H1 (cell line): ENCODE results near the gene ZNF699. TPM values are rescaled to one million over a fixed set of nuclear protein-coding genes. Genes with fewer than 3 reads are reported as not detected.
"Not testable (repeated sequence)": the region's sequence is repeated elsewhere in the genome, so short reads cannot be mapped to it uniquely, and the experiment has no call there.

Experiments used
- CTCF ChIA-PET: fragments of 300-600 bp; sonication (Branson Sonifier 250); formaldehyde crosslinking; loops from one replicate; lab custom pipeline; 2021; ENCODE audit not compliant: partially characterized antibody; lab: Charles Lee
- POLR2A ChIA-PET: fragments of 300-600 bp; sonication (Branson Sonifier 250); formaldehyde crosslinking; loops from one replicate; lab custom pipeline; 2021; ENCODE audit warnings: inconsistent platforms; ENCODE audit not compliant: partially characterized antibody; lab: Charles Lee
- DNase-seq, 2 experiments: peaks; one replicate each; pipeline versions ENCODE4 v3.0.0 to v3.0.0-alpha.2; 2010 to 2022; ENCODE audit warnings: low spot score in 2 of 2, low read depth in 1 of 2, mixed read lengths in 1 of 2
- FAIRE-seq: peaks from 2 replicates; lab custom pipeline; 2011; peaks lifted over from hg19 to GRCh38; lab: Jason Lieb, UNC
- H2AFZ ChIP-seq: 2 replicates; pipeline ENCODE4 v1.8.1; 2012; ENCODE audit warnings: low read length, inconsistent platforms
- H2AK5ac ChIP-seq: 2 replicates; pipeline ENCODE4 v1.6.1; 2013; ENCODE audit warnings: low read depth, low read length
- H2BK120ac ChIP-seq: replicated peaks from 2 replicates; pipeline ENCODE3; 2013; ENCODE audit warnings: low read depth, low read length, inconsistent platforms
- H2BK12ac ChIP-seq: 2 replicates; pipeline ENCODE4 v1.6.1; 2013; ENCODE audit warnings: low read depth, low read length
- H2BK15ac ChIP-seq: 2 replicates; pipeline ENCODE4 v1.6.1; 2013; ENCODE audit warnings: low read length
- H2BK20ac ChIP-seq: 2 replicates; pipeline ENCODE4 v1.6.1; 2013; ENCODE audit warnings: low read length
- H2BK5ac ChIP-seq: 2 replicates; pipeline ENCODE4 v1.6.1; 2013; ENCODE audit warnings: low read depth, low read length
- H3K14ac ChIP-seq: 2 replicates; pipeline ENCODE4 v1.6.1; 2013; ENCODE audit warnings: inconsistent platforms; ENCODE audit not compliant: insufficient read length
- H3K18ac ChIP-seq: 2 replicates; pipeline ENCODE4 v1.6.1; 2013; ENCODE audit warnings: low read length; ENCODE audit errors: extremely low read depth
- H3K23ac ChIP-seq: 2 replicates; pipeline ENCODE4 v1.6.1; 2013; ENCODE audit warnings: inconsistent platforms; ENCODE audit not compliant: insufficient read length
- H3K23me2 ChIP-seq: 2 replicates; pipeline ENCODE4 v1.6.1; 2013; ENCODE audit warnings: low read depth, low read length
- H3K27ac ChIP-seq: 2 replicates; pipeline ENCODE4 v1.6.1; 2011; ENCODE audit warnings: low read depth, low read length, inconsistent platforms
- H3K27me3 ChIP-seq, 4 experiments: replicated peaks in 1 of 4; 1 replicate in 1 of 4; 2 replicates in 3 of 4; pipeline versions ENCODE4 v1.6.1 to v1.8.1; 2011 to 2013; ENCODE audit warnings: low read length in 3 of 4, mild to moderate bottlenecking in 3 of 4, inconsistent platforms in 2 of 4, mixed read lengths in 2 of 4, moderate library complexity in 1 of 4; ENCODE audit not compliant: control insufficient read depth in 3 of 4, insufficient read depth in 3 of 4; ENCODE audit errors: extremely low read depth in 1 of 4
- H3K36me3 ChIP-seq, 4 experiments: 2 replicates each; pipeline versions ENCODE4 v1.6.1 to v1.8.1; 2011 to 2013; ENCODE audit warnings: mild to moderate bottlenecking in 4 of 4, low read length in 3 of 4, moderate library complexity in 2 of 4, control low read depth in 1 of 4, inconsistent platforms in 1 of 4; ENCODE audit not compliant: insufficient read depth in 4 of 4, control insufficient read depth in 2 of 4
- H3K4ac ChIP-seq: replicated peaks from 2 replicates; pipeline ENCODE3; 2013; ENCODE audit warnings: low read length, low read depth, mixed read lengths, inconsistent platforms; ENCODE audit not compliant: insufficient read length
- H3K4me1 ChIP-seq, 4 experiments: replicated peaks in 1 of 4; 1 replicate in 1 of 4; 2 replicates in 3 of 4; pipeline versions ENCODE4 v1.6.1 to v1.8.1; 2011 to 2013; ENCODE audit warnings: low read length in 3 of 4, inconsistent platforms in 2 of 4, mixed read lengths in 1 of 4; ENCODE audit not compliant: insufficient read depth in 4 of 4, control insufficient read depth in 3 of 4
- H3K4me2 ChIP-seq, 2 experiments: 2 replicates each; pipeline versions ENCODE4 v1.6.1 to v1.8.1; 2011 to 2013; ENCODE audit warnings: low read depth in 2 of 2, low read length in 2 of 2, control low read depth in 1 of 2, inconsistent platforms in 1 of 2, mild to moderate bottlenecking in 1 of 2; ENCODE audit not compliant: insufficient read depth in 1 of 2
- H3K4me3 ChIP-seq, 4 experiments: fragments of 200-600, 300-600 bp in 1 of 4; sonication (generic), shearing (Covaris generic), sonication (Bioruptor Twin) in 1 of 4; 2 replicates each; pipeline versions ENCODE4 v1.5.1 to v1.8.1; 2011 to 2016; ENCODE audit warnings: low read length in 4 of 4, low read depth in 3 of 4, control low read depth in 2 of 4, inconsistent platforms in 2 of 4, mild to moderate bottlenecking in 2 of 4, mixed read lengths in 1 of 4, moderate library complexity in 1 of 4; ENCODE audit not compliant: insufficient read depth in 2 of 4; ENCODE audit errors: extremely low read depth in 1 of 4
- H3K56ac ChIP-seq: replicated peaks from 2 replicates; pipeline ENCODE3; 2013; ENCODE audit warnings: low read depth, mild to moderate bottlenecking, mixed read lengths, low read length, inconsistent platforms; ENCODE audit not compliant: insufficient read length
- H3K79me1 ChIP-seq: 2 replicates; pipeline ENCODE4 v1.6.1; 2013; ENCODE audit warnings: low read depth, low read length, control low read depth
- H3K79me2 ChIP-seq, 2 experiments: 2 replicates each; pipeline versions ENCODE4 v1.6.1 to v1.8.1; 2012 to 2013; ENCODE audit warnings: low read length in 2 of 2, mild to moderate bottlenecking in 2 of 2, inconsistent platforms in 1 of 2; ENCODE audit not compliant: insufficient read depth in 2 of 2, control insufficient read depth in 1 of 2
- H3K9ac ChIP-seq, 4 experiments: replicated peaks in 1 of 4; 1 replicate in 1 of 4; 2 replicates in 3 of 4; pipeline versions ENCODE4 v1.6.1 to v1.8.1; 2011 to 2013; ENCODE audit warnings: low read depth in 3 of 4, low read length in 3 of 4, control low read depth in 2 of 4, mild to moderate bottlenecking in 2 of 4, moderate library complexity in 2 of 4, inconsistent platforms in 1 of 4; ENCODE audit errors: extremely low read depth in 1 of 4
- H3K9me3 ChIP-seq, 2 experiments: 2 replicates each; pipeline versions ENCODE4 v1.6.1 to v1.8.1; 2012 to 2013; ENCODE audit warnings: mild to moderate bottlenecking in 2 of 2, moderate library complexity in 2 of 2, control low read depth in 1 of 2, inconsistent platforms in 1 of 2, low read depth in 1 of 2, low read length in 1 of 2, mixed read lengths in 1 of 2; ENCODE audit not compliant: insufficient read depth in 2 of 2
- H4K20me1 ChIP-seq, 2 experiments: replicated peaks in 1 of 2; 2 replicates each; pipeline versions ENCODE3 to v1.8.1; 2011 to 2013; ENCODE audit warnings: inconsistent platforms in 2 of 2, low read length in 2 of 2, mild to moderate bottlenecking in 1 of 2; ENCODE audit not compliant: insufficient read depth in 2 of 2, control insufficient read depth in 1 of 2
- H4K5ac ChIP-seq: 2 replicates; pipeline ENCODE4 v1.6.1; 2013; ENCODE audit warnings: low read length, low read depth, mixed read lengths, inconsistent platforms; ENCODE audit not compliant: insufficient read length
- H4K8ac ChIP-seq: 2 replicates; pipeline ENCODE4 v1.8.0; 2013; ENCODE audit warnings: mild to moderate bottlenecking, moderate library complexity, low read length, inconsistent platforms; ENCODE audit not compliant: insufficient read depth; ENCODE audit errors: extremely low read depth
- H4K91ac ChIP-seq: replicated peaks from 2 replicates; pipeline ENCODE3; 2013; ENCODE audit warnings: low read length, mixed read lengths, inconsistent platforms; ENCODE audit not compliant: insufficient read length
- whole genome bisulfite sequencing, 2 experiments: shearing (Covaris generic) in 1 of 2; methylation state at CpG; one replicate each; pipeline versions ENCODE4 v1.1.6 to v1.1.7; 2013 to 2015; ENCODE audit warnings: low lambda C conversion rate in 2 of 2, mixed read lengths in 2 of 2, inconsistent platforms in 1 of 2, low coverage in 1 of 2, missing lambda C conversion rate in 1 of 2; ENCODE audit not compliant: insufficient replicate concordance in 2 of 2, insufficient coverage in 1 of 2, insufficient read length in 1 of 2; ENCODE audit errors: extremely low coverage in 1 of 2, missing lambda C conversion rate in 1 of 2; 5-methylcytosine and 5-hydroxymethylcytosine counted together
- polyA plus RNA-seq, 7 experiments: library from polyadenylated mRNA; depleted of rRNA in 3 of 7; stranded (reverse) in 5 of 7; unstranded in 2 of 7; fragments of >200 nt in 5 of 7; fragments of 200-250 nt in 2 of 7; gene quantifications; 1 replicate in 5 of 7; 2 replicates in 1 of 7; 4 replicates in 1 of 7; pipeline versions ENCODE4 v1.2.1 to v1.2.3, GENCODE V29; 2011 to 2013; ENCODE audit warnings: missing spikeins in 2 of 7, mixed read lengths in 2 of 7
- total RNA-seq: library from RNA; stranded (reverse); fragmentation: NEBNext Ultra II Directional; extraction: Animal tissue kit (Norgen Biotek cat#: 25700); gene quantifications from 2 replicates; pipeline ENCODE4 v1.2.1, GENCODE V29; 2021

Gene ZNF699
- total and polyA plus RNA-seq, 2 of the 8 experiments (the other 6 are each of a cell fraction or from before 2014, with no cell fraction given) = 1.00 to 3.3 TPM

GRCh38 chr19:9321756-9322155, 12.1 kb upstream of the ZNF699 start:
- H2AFZ ChIP-seq, POLR2A ChIA-PET, H3K4ac ChIP-seq, FAIRE-seq, H3K36me3 ChIP-seq, H3K27me3 ChIP-seq, H4K5ac ChIP-seq, H3K4me1 ChIP-seq, H3K56ac ChIP-seq, DNase-seq, H3K79me1 ChIP-seq, H4K91ac ChIP-seq, H3K27ac ChIP-seq, H2BK15ac ChIP-seq, H4K20me1 ChIP-seq, H3K14ac ChIP-seq, H3K4me2 ChIP-seq, H3K23me2 ChIP-seq, H2BK120ac ChIP-seq, H2AK5ac ChIP-seq, H3K4me3 ChIP-seq, H2BK12ac ChIP-seq, H3K23ac ChIP-seq, H3K18ac ChIP-seq, H2BK5ac ChIP-seq, H2BK20ac ChIP-seq, H4K8ac ChIP-seq, H3K9ac ChIP-seq: not testable (repeated sequence)
- H3K79me2 ChIP-seq = peaks cover 6 to 14% of the 10 kb centered on the region in 2 experiments
- CTCF ChIA-PET = interaction anchor here (1.3 to 2.9 kb wide), 2 partner anchors 10 to 736 kb away, joined by 3 to 11 read pairs; no protein-coding TSS in a partner anchor
- H3K9me3 ChIP-seq = peaks cover 13 to 35% of the 10 kb centered on the region in 2 experiments; a peak in 2 of 4 replicates
- 76% methylated on average over 2 of the region's 14 CpGs; no CpG with 5 or more reads in 1 of the 2 experiments for WGBS, 2 experiments
